NB4 (cell line): ENCODE measurements around the gene HEY2.

Source experiments
- POLR2A ChIP-seq: IDR thresholded peaks from 2 replicates; pipeline ENCODE4 v1.6.1; 2011; ENCODE audit warnings: mild to moderate bottlenecking; ENCODE audit not compliant: insufficient read length; ENCODE audit errors: extremely low read depth
- TF ChIP-seq, protein P1 (sequence below): IDR thresholded peaks from one replicate; pipeline ENCODE4 v1.5.1; 2012; ENCODE audit warnings: low read depth, low read length
- TF ChIP-seq, protein P2 (sequence below): IDR thresholded peaks from 2 replicates; pipeline ENCODE4 v1.6.1; 2011; ENCODE audit warnings: low read depth, low read length

- TF ChIP-seq, protein P1, sequence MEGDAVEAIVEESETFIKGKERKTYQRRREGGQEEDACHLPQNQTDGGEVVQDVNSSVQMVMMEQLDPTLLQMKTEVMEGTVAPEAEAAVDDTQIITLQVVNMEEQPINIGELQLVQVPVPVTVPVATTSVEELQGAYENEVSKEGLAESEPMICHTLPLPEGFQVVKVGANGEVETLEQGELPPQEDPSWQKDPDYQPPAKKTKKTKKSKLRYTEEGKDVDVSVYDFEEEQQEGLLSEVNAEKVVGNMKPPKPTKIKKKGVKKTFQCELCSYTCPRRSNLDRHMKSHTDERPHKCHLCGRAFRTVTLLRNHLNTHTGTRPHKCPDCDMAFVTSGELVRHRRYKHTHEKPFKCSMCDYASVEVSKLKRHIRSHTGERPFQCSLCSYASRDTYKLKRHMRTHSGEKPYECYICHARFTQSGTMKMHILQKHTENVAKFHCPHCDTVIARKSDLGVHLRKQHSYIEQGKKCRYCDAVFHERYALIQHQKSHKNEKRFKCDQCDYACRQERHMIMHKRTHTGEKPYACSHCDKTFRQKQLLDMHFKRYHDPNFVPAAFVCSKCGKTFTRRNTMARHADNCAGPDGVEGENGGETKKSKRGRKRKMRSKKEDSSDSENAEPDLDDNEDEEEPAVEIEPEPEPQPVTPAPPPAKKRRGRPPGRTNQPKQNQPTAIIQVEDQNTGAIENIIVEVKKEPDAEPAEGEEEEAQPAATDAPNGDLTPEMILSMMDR: no peak
- TF ChIP-seq POLR2A: no peak
- TF ChIP-seq, protein P2, sequence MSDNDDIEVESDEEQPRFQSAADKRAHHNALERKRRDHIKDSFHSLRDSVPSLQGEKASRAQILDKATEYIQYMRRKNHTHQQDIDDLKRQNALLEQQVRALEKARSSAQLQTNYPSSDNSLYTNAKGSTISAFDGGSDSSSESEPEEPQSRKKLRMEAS: no peak
Measured at GRCh38 chr6:125711013-125711675, 38.3 kb upstream of the HEY2 start.
